ENCODE measurements around the gene TRPM3.

DNA sequence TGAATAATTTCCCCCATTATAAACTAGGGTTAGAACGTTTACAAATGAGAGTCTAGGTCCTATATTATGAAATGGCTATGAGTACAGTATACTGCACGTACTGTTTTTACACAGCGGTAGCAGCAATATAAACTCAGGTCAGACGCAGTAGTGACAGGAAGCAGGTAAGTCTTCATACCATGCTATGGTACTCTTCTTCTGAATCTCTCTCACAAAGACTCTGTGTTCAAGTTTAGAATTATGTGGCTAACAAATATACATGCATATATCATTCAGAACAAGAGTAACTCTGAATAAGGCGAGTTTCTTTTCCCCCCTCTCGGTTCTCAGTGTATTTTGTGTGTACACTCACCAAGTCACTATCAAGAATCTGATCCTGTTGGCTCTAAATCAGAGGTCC is 592.0 kb downstream of the TRPM3 start:
- TF ChIP-seq, protein P1, sequence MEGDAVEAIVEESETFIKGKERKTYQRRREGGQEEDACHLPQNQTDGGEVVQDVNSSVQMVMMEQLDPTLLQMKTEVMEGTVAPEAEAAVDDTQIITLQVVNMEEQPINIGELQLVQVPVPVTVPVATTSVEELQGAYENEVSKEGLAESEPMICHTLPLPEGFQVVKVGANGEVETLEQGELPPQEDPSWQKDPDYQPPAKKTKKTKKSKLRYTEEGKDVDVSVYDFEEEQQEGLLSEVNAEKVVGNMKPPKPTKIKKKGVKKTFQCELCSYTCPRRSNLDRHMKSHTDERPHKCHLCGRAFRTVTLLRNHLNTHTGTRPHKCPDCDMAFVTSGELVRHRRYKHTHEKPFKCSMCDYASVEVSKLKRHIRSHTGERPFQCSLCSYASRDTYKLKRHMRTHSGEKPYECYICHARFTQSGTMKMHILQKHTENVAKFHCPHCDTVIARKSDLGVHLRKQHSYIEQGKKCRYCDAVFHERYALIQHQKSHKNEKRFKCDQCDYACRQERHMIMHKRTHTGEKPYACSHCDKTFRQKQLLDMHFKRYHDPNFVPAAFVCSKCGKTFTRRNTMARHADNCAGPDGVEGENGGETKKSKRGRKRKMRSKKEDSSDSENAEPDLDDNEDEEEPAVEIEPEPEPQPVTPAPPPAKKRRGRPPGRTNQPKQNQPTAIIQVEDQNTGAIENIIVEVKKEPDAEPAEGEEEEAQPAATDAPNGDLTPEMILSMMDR (IDR thresholded peaks at IDR 0.05): no peak
- no peak for TF ChIP-seq SIN3A (IDR thresholded peaks at IDR 0.05; ENCODE audit: borderline replicate concordance, insufficient read depth, low read depth, low read length)
- no peak for TF ChIP-seq POLR2AphosphoS5 (IDR thresholded peaks at IDR 0.05; ENCODE audit: low read depth, low read length)
- no peak for TF ChIP-seq TCF7L2 (IDR thresholded peaks at IDR 0.05; ENCODE audit: low read depth, low read length)

All from Panc1 (cell line).